Inferior parietal cortex (tissue), 1 donor: Measurements from ENCODE around the gene CUX1.
"Not testable (repeated sequence)": the region's sequence is repeated elsewhere in the genome, so short reads cannot be mapped to it uniquely, and the experiment has no call there.

Experiments used
- DNase-seq: peaks from one replicate; pipeline ENCODE4 v3.0.0-alpha.2; 2016; ENCODE audit errors: extremely low spot score

CUX1 gene

DNA sequence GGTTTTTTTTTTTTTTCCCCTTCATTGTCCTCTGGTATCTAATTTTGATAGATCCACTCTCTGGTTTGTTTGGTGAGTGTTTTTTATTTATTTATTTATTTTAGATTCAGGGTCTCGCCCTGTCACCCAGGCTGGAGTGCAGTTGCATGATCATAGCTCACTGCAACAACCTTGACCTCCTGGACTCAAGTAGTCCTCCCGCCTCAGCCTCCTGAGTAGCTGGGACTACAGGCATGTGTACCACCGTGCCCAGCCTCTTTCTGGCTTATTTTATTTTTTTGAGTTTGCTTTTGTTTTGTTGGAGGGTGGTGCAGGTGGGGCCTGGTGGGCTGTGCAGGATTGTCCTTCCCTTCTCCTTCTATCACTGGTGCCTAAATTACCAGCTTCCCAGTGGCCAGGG, 282.0 kb downstream of the CUX1 start:
- DNase-seq: no peak

DNA sequence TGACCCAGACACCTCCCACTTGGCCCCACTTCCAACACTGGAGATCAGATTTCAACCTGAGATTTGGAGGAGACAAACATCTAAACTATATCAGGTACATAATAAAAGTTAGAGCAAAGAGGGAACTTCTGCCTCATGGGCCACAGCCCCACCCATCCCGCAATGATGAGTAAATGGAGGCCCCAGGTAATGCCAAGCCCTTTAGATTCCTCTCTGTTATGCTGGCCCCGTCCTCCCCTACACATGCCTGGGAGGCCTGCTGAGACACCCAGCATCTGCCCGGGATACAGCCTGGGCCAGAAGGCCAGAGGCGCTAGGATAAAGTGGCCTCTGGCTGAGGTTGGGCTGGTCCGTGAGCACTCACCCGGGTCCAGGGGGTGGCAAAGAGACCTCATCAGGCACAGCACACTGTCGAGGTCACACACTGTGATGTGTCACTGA, 283.7 kb downstream of the CUX1 start:
- DNase-seq: no peak

DNA sequence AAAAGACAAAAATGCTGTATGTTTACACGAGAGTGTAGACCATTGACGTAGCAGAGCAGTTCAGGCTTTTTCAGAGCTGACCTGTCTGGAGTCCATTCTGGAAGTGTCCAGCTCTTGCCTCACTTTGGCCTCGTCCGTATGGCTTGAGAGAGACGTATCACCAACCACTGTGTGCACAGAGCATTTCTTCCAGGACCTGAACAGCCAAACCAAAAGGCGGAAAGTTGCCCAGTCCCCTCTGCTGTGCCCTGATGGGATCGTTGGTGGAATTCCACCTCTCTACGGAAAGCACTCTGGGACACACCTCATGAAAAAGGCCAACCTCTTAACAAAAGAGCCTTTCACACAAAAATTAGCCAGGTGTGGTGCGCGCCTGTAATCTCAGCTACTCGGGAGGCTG, 284.5 kb downstream of the CUX1 start:
- DNase-seq: no peak

DNA sequence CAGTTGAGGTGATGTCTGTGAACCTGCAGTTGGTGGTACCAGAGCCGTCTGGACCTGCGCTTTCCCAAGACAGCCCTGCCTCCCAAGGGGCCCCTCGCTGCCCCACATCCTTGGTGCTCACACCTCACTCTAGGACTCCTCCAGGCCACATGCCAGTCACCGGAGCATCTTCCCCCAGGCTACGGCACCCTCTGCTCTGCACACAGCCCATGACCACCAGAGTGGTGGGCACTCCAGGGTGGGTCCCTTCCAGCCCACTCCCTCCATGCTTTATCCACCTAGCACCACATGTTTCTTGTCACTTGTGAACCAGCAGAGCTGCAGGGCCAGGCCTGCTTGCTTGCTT, 285.6 kb downstream of the CUX1 start:
- no peak for DNase-seq

DNA sequence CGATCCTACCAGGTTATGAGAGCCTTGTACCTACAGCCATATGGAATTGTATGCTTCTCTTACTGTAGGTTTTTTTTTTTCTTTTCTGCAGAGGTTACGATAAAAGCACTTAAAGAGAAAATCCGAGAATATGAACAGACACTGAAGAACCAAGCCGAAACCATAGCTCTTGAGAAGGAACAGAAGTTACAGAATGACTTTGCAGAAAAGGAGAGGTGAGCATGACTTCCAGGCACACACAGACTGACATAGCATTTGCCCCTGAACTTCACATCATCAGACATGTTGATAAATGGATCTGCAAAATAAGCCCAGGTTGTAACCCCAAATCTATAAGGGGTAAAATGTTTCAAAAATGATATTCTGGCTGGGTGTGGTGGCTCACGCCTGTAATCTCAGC, 286.8 kb downstream of the CUX1 start:
- no peak for DNase-seq

DNA sequence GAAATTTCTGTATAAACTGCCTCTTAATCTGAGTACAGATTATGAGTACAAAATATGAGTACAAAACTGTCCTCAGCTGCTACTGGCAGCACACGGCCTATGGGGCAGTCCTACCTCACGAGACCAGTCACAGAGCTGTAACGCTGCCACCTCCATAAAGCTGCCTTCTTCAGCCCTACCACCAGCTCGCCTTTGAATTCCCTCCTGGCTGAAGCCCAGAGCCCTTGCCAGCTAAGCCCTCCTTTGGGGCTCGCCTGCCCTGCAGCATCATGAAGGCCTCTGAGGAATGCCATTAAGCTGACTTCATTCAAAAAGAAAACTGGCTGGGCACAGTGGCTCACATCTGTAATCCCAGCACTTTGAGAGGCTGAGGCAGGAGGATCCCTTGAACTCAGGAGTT, 289.2 kb downstream of the CUX1 start:
- no peak for DNase-seq

DNA sequence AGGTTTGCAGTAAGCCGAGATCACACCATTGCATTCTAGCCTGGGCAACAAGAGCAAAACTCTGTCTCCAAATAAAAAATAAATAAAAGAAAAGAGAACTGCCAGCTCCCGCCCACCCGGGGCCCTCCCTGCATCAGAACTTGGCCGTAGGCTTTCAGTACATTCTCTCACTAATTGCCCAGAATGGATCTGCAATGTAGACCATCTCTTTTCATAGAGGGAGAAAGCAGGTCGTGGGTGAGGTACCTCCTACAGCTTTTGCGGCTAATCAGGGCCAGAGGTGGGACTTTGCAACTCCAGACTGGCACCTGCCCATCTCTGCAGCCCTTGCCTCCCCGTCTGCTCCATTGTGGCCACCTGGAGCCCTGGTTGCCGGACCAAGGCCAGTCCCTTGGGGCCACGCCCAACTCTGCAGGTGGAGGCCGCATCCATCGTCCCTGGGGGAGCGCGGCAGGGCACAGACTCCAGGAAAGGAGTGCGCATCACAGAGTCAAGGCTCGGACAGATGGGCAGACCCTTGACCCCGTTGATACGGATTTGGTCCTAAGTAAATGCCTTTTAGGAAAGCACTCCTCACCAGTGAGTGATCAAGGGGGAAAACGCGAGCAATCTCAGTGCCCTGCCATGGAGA, 290.2 kb downstream of the CUX1 start:
- DNase-seq: no peak

DNA sequence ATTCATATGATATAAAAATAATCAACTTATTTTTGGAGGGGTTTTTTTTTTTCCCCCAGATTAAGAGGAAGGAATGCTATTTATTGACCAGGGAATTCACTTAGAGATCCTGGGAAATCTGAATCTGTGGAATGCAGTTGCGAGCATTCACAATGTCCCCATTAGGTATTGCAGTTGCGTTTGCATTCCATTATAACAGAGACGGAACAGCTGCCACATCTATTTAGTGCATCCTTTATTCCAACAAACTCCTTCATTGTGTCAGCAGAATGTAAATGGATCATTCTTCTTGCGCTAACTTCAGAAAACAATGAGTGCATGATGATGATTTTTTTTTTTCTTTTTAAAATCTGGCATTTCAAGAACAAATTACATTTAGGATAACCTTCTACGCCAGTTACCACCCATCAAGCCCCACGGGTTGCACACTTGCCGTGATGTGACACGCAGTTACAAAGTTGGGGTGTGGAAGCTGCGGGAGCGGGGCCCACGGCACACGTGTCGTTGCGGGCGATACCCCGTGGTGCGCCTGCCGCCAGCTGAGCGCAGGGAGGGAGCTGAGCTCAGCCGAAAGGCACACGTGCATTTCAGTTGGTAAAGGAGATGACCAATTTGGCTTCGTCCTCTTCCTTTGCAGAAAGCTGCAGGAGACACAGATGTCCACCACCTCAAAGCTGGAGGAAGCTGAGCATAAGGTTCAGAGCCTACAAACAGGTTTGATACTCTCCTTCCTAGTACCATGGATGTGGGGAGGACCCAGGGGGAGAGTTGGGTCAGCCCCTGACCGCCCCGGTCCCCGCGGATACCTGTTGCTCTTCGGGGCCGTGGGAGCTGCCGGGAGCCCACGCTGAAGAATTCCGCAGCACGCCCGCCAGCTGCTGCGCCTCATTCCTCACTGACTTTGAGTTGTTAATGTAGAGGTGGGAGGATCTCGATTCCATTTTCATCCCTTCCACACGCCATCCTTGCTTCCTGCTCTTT, 293.9 kb downstream of the CUX1 start:
- DNase-seq: peak; percentile 54

DNA sequence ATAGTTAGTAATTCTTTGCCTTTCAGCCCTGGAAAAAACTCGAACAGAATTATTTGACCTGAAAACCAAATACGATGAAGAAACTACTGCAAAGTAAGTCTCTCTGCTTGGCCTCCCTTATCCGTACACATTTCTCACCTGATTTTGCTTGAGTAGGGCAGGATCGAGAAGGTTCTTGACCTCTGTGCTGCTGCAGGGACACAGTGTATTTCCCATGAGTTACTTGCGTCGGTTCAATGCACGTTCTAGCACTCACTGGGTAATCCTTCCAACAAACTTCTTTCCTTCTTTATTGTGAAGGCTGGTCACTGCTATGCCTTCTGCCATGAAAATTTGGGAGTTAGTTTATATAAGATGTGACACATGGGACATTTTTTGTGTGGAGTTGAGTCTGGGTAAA, 297.8 kb downstream of the CUX1 start:
- no peak for DNase-seq

DNA sequence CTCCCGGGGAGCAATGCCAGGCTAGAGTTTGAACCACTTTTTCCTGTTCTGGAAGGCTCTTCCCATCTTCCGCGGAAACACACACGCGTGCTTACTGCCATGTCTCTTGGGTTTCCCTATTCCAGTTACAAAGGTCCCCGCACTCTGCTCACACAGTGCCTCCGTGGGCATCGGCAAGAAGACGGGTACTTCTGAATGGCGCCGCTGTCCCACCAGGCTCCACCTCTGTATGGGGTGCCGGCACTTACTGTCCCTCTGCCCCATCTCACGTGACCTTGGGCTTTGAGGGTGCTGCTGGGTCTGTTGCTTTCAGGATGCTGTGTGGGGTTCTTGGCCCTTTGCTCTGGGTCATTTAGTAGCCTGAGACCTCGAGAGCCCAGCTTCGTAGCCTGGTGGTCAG, 298.5 kb downstream of the CUX1 start:
- no peak for DNase-seq

DNA sequence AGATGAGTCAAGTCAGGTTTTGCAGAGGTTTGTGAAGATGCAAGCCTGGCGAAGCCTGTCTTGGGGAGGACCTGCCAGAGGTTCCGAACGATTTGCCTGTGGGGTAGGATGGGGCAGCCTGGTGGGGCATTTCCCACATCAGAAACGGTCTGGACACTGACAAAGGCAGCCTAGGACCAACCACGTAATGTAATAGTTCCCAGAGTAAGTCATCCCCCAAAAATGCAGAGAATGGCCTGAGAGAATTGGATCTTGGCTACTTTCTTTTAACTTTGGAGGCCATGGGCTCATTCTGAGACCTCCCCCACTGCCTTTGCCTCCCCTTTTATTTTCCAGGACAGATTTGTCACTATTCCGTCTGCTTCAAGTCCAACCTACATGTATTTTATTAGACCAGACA, 300.3 kb downstream of the CUX1 start:
- DNase-seq: no peak

DNA sequence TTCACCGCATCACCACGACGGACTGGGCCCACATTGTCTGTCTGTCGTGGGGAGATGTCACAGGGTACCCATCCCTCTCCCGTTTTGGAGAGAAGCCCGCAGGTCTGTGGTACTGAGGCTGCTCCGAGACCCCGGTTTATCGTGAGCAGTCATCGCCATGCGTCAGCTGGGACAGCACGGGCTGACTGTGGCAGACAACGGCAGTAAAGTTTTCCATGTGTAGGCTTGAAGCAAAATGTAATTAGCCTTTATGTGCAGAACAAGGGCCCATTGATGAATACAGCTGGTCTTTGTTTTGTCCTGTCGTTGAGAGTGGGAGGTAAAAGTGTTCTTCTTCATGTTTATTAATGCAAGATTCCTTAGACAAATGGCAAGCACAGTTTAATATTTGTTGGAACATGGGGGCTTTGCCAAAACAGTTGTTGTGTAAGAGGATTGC, 301.8 kb downstream of the CUX1 start:
- peak; percentile 74 for DNase-seq

DNA sequence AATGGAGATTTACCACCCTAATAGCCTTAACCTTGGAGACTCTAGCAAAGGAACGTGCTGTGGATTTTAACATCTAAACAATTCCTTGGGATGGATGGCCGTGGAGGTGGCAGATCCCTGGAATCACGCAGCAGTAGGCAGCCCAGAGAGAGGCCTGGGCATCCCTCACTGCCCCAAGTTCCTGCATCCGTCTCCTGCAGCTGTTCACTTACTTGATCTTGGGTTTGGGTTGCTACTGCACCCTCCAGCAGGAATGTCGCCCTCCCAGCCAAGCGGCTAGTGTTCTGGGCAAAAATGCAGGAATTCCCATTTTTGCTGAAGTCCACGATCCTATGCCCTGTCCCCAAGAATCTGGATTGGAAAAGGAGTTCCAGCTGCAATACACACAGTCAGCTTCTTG, 302.5 kb downstream of the CUX1 start:
- DNase-seq: no peak

DNA sequence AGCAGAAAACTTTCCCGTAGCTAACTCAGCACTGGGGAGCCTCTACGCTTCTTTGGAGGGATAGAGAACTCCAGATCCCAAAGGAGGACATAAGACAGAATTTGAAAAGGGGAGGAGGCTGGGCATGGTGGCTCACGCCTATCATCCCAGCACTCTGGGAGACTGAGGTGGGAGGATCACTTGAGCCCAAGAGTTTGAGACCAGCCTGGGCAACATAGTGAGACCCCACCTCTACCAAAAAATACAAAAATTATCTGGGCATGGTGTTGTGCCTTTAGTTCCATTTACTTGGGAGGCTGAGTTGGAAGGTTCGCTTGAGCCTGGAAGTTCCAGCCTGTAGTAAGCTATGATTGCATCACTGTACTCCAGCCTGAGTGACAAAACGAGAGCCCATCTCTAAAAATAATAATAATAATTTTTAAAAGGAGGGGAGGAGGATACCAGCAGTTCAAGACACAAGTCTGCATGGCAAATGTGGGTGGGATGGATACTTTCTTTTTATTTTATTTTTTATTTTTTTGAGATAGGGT, 303.3 kb downstream of the CUX1 start:
- no peak for DNase-seq

DNA sequence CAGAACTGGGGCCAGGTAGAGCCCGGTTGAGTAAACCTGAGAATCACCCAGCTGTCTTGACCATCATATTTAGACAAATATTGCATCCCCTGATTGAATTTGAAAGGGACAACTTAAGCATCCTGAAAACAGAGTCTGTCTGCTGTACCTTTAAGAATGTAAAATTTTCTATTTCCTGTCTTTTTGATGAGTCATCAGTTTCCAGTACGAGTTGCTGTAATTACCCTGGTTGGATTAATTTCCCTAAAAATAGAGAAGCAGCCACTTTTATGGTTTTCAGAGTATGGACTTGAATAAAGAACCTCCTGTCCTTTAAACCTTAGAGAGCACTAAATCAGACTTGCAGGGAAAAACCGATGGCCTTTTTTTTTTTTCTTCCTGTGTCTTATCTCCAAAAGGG, 304.6 kb downstream of the CUX1 start:
- DNase-seq: peak; percentile 12

DNA sequence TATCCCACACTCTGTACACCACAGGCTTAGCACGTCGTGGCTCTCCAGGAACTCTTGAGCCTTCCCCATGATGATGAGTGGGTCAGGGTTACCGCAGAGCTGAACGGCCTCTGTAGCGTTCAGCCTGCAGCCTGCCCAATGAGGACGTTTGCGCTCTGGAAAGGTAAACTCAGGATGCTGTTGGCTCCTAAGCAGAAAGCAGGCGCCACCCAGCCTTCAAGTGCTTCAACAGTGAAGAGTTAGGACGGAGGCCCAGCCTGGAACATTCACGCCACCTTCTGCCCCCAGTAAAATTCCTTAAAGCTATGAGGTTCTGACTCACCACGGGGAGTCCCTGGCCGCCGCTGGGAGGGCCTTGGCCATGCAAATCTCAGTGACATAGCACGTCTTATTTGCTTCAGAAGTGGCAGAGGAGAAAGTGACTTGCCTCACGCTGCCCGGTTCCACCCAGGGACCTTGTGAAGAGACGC, 307.7 kb downstream of the CUX1 start:
- no peak for DNase-seq

DNA sequence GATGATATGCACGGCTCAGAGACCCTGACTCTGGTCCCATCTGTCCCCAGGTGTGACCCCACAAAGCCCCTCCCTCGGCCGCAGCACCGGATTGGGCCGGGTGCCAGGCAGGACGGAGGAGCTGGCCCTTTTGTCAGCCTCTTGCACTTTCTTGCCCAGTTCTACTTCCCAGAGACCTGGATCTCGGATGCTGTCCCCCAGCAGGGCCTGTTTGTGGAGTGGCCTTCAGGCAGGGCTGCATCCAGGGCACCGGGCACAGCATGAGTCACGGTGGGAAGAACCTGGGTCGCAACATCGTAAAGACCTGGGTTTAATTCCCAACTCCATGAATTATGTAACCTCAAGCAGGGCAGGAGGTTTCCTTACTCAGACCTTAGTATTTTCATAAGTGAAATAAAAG, 310.9 kb downstream of the CUX1 start:
- no peak for DNase-seq

DNA sequence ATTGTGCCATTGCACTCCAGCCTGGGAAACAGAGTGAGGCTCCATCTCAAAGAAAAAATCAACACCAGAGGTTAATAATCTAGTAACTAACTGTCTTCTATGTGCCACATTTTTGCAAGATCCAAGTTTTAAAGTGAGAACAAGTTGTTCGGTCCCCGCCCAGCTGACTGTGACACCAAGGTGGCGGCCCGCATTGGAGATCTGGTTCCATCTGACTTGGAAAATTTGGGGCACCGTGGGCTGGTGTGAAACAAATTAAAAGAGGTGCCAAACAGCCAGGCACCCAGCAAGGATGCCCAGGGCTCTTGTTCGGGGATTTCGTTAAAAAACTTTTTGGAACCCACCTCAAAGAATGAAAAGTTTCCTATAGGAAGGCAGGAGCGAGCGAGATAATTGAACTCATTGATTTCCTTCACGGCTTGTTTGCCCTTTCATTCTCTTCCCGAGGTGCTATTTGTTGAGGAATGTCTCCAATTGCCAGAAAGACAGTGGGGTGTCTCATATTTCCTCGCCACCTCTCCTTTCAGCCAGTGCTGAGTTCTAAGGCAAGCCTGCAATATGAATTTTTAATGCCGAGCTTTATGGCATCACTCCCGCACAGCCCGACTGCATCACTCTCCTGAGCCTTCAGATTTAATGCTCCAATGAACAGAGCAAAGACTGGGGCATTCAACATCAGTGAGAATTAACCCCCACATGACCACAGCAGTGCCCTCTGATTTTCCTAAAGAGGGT, 312.4 kb downstream of the CUX1 start:
- no peak for DNase-seq

DNA sequence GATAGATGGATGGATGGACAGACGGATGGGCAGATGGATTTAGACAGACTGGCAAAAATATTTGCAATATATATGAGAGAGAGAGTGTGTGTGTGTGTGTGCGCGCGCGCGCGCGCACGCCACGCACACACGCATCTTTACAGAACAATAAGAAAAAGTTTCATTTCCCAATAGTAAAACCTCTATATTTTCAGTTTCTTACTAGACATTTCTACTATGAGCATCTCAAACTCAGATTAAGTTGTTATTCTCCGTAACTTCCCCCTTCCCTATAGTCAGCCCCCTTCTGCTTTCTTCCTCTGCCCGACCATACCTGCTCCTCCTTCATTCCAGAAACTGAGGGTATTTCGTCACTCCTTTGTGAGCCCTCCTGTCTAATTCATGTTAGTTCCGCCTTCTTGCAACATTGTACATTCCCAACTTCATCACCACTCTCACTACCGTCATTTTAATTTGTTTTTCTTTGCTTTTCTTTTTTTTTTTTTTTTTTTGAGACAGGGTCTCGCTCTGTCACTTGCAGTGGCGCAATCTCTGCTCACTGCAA, 314.9 kb downstream of the CUX1 start:
- no peak for DNase-seq

DNA sequence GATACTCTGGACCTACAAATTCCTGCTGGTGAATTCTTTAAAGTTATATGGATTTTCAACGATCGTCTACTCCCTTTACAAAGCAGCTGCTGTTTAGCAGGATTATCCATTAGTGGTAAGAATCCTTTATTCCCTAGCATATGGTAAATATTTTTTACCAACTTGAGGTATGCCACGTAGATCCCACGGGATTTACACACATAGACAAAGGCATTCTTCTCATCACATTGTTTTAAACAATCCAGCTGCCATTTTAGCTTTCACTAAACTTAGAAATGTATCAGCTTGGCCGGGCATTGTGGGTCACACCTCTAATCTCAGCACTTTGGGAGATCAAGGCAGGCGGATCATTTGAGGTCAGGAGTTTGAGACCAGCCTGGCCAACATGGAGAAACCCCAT, 321.2 kb downstream of the CUX1 start:
- no peak for DNase-seq

DNA sequence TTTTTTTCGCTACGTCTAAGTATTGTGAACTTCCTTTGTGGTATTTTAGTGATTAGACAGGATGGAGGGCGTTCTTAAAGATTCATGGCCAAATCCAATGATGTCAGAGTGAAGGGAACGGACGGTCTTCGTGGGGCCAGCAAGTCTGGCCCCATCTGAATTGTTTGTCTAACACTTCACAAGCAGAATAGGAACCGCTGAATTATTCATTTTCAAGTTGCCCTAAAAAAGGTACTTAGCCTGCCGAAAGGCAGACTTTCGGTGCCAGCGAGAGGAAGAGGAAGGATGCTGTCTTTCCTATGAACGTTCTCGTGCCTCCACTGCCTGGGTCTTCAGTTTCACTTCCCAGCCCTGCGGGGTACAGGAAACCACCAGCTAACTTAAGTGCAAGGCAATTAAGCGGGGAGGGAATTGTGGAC, 323.5 kb downstream of the CUX1 start:
- DNase-seq: no peak

DNA sequence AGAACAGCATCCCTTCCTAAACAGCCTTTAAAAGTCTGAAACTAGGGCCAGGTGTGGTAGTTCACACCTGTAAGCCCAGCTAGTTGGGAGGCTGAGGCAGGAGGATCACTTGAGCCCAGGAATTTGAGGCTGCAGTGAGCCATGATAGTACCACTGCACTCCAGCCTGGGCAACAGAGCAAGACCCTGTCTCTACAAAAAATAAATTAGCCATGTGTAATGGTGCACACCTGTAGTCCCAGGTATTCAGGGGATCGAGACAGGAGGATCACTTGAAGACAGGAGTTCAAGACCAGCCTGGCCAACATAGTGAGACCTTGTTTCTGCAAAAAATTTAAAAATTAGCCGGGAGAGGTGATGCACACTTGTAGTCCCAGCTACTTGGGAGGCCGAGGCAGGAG, 325.0 kb downstream of the CUX1 start:
- DNase-seq: not testable (repeated sequence)
